H9 (cell line): ENCODE data around the gene KIF6. TPM values are rescaled to one million over a fixed set of nuclear protein-coding genes. Genes with fewer than 3 reads are reported as not detected.

Source experiments
- DNase-seq: peaks from one replicate; pipeline ENCODE4 v3.0.0-alpha.2; 2017
- H2AFZ ChIP-seq: one replicate; pipeline ENCODE4 v1.6.1; 2013; ENCODE audit warnings: mild to moderate bottlenecking, low read length, control low read depth, moderate library complexity
- H2AK5ac ChIP-seq: 2 replicates; pipeline ENCODE4 v1.6.1; 2013; ENCODE audit warnings: low read length, control low read depth, mixed read lengths; ENCODE audit not compliant: insufficient read length
- H2BK120ac ChIP-seq: one replicate; pipeline ENCODE4 v1.6.1; 2013; ENCODE audit warnings: low read depth, mild to moderate bottlenecking, low read length, control low read depth, inconsistent platforms; ENCODE audit not compliant: poor library complexity, severe bottlenecking
- H2BK12ac ChIP-seq: 2 replicates; pipeline ENCODE4 v1.6.1; 2013; ENCODE audit warnings: low read length, control low read depth, mixed read lengths, low read depth; ENCODE audit not compliant: insufficient read length
- H2BK15ac ChIP-seq: 2 replicates; pipeline ENCODE4 v1.6.1; 2013; ENCODE audit warnings: low read depth, low read length, control low read depth
- H2BK20ac ChIP-seq: one replicate; pipeline ENCODE4 v1.6.1; 2013; ENCODE audit warnings: low read depth, mild to moderate bottlenecking, low read length, control low read depth, inconsistent platforms; ENCODE audit not compliant: poor library complexity, severe bottlenecking
- H2BK5ac ChIP-seq: 2 replicates; pipeline ENCODE4 v1.6.1; 2013; ENCODE audit warnings: low read length, control low read depth, mixed read lengths; ENCODE audit not compliant: insufficient read length
- H3K14ac ChIP-seq: 2 replicates; pipeline ENCODE4 v1.6.1; 2013; ENCODE audit warnings: low read length, control low read depth; ENCODE audit not compliant: insufficient read depth
- H3K18ac ChIP-seq: 2 replicates; pipeline ENCODE4 v1.6.1; 2013; ENCODE audit warnings: low read depth, mild to moderate bottlenecking, mixed read lengths, low read length, control low read depth; ENCODE audit not compliant: insufficient read length
- H3K23ac ChIP-seq: 2 replicates; pipeline ENCODE4 v1.6.1; 2013; ENCODE audit warnings: low read length, control low read depth, mixed read lengths, low read depth; ENCODE audit not compliant: insufficient read length
- H3K23me2 ChIP-seq: 2 replicates; pipeline ENCODE4 v1.6.1; 2013; ENCODE audit warnings: low read depth, mild to moderate bottlenecking, mixed read lengths, low read length, control low read depth; ENCODE audit not compliant: insufficient read length, poor library complexity, severe bottlenecking
- H3K27ac ChIP-seq: 2 replicates; pipeline ENCODE4 v1.5.1; 2013; ENCODE audit warnings: low read length, control low read depth, mixed read lengths, low read depth; ENCODE audit not compliant: insufficient read length
- H3K27me3 ChIP-seq: 2 replicates; pipeline ENCODE4 v1.6.1; 2013; ENCODE audit warnings: low read length, control low read depth, inconsistent platforms; ENCODE audit not compliant: insufficient read depth
- H3K4ac ChIP-seq: 2 replicates; pipeline ENCODE4 v1.6.1; 2013; ENCODE audit warnings: low read depth, mild to moderate bottlenecking, control low read depth, inconsistent platforms, low read length, moderate library complexity
- H3K4me1 ChIP-seq: 2 replicates; pipeline ENCODE4 v1.6.1; 2013; ENCODE audit warnings: low read length, control low read depth, inconsistent platforms; ENCODE audit not compliant: insufficient read depth
- H3K4me2 ChIP-seq: 2 replicates; pipeline ENCODE4 v1.6.1; 2013; ENCODE audit warnings: low read length, control low read depth, mixed read lengths; ENCODE audit not compliant: insufficient read length, insufficient read depth
- H3K56ac ChIP-seq: 2 replicates; pipeline ENCODE4 v1.6.1; 2013; ENCODE audit warnings: low read depth, mild to moderate bottlenecking, mixed read lengths, low read length, control low read depth; ENCODE audit not compliant: insufficient read length
- H3K79me1 ChIP-seq: 2 replicates; pipeline ENCODE4 v1.6.1; 2013; ENCODE audit warnings: low read depth, mild to moderate bottlenecking, moderate library complexity, low read length, control low read depth, inconsistent platforms; ENCODE audit not compliant: insufficient read depth, poor library complexity, severe bottlenecking
- H3K79me2 ChIP-seq: 2 replicates; pipeline ENCODE4 v1.6.1; 2013; ENCODE audit warnings: low read length, control low read depth, inconsistent platforms; ENCODE audit not compliant: insufficient read depth
- H3K9ac ChIP-seq: 2 replicates; pipeline ENCODE4 v1.6.1; 2013; ENCODE audit warnings: low read length, control low read depth, mixed read lengths; ENCODE audit not compliant: insufficient read length; ENCODE audit errors: extremely low read depth
- H3K9me3 ChIP-seq: one replicate; pipeline ENCODE4 v1.6.1; 2013; ENCODE audit warnings: low read depth, low read length, inconsistent platforms; ENCODE audit not compliant: control insufficient read depth
- H3T11ph ChIP-seq: one replicate; pipeline ENCODE4 v1.6.1; 2013; ENCODE audit warnings: mild to moderate bottlenecking, low read length, control low read depth, inconsistent platforms
- H4K20me1 ChIP-seq: one replicate; pipeline ENCODE4 v1.6.1; 2013; ENCODE audit not compliant: control insufficient read depth, insufficient read length, insufficient read depth
- H4K5ac ChIP-seq: 2 replicates; pipeline ENCODE4 v1.6.1; 2013; ENCODE audit warnings: low read depth, mild to moderate bottlenecking, mixed read lengths, low read length, control low read depth; ENCODE audit not compliant: insufficient read length
- H4K8ac ChIP-seq: replicated peaks from 2 replicates; pipeline ENCODE4 v1.6.1; 2013; ENCODE audit warnings: low read length, control low read depth, mixed read lengths, low read depth; ENCODE audit not compliant: insufficient read length
- H4K91ac ChIP-seq: 2 replicates; pipeline ENCODE4 v1.6.1; 2013; ENCODE audit warnings: low read depth, mild to moderate bottlenecking, moderate library complexity, mixed read lengths, low read length, control low read depth; ENCODE audit not compliant: insufficient read length
- H3K27ac Mint-ChIP-seq, 3 experiments: 2 replicates in 2 of 3; 3 replicates in 1 of 3; pipeline ENCODE4 v1.8.0; 2020 to 2021; ENCODE audit warnings: mixed read lengths in 3 of 3, mild to moderate bottlenecking in 1 of 3, moderate library complexity in 1 of 3
- H3K27me3 Mint-ChIP-seq: 2 replicates; pipeline ENCODE4 v1.8.0; 2021; ENCODE audit warnings: low read depth, mild to moderate bottlenecking, moderate library complexity, mixed read lengths
- H3K36me3 Mint-ChIP-seq, 3 experiments: 2 replicates in 2 of 3; 3 replicates in 1 of 3; pipeline ENCODE4 v1.8.0; 2020 to 2021; ENCODE audit warnings: low read depth in 3 of 3, mixed read lengths in 3 of 3; ENCODE audit not compliant: insufficient read depth in 1 of 3
- H3K4me1 Mint-ChIP-seq, 2 experiments: 2 replicates each; pipeline ENCODE4 v1.8.0; 2020; ENCODE audit warnings: mixed read lengths in 2 of 2
- H3K4me3 Mint-ChIP-seq, 2 experiments: 2 replicates in 1 of 2; 3 replicates in 1 of 2; pipeline ENCODE4 v1.8.0; 2020 to 2021; ENCODE audit warnings: mild to moderate bottlenecking in 2 of 2, mixed read lengths in 2 of 2, moderate library complexity in 1 of 2
- H3K9me3 Mint-ChIP-seq, 2 experiments: 2 replicates in 1 of 2; 3 replicates in 1 of 2; pipeline ENCODE4 v1.8.0; 2020; ENCODE audit warnings: mild to moderate bottlenecking in 2 of 2, mixed read lengths in 2 of 2, moderate library complexity in 1 of 2
- CTCF ChIP-seq: fragments of 200-600 bp; sonication (generic); conservative IDR thresholded peaks from 3 replicates; pipeline ENCODE4 v1.8.0; 2021; ENCODE audit warnings: antibody characterized with exemption, mild to moderate bottlenecking
- WGBS: extraction: QIAGEN DNeasy Blood & Tissue Kit; methylation state at CpG from one replicate; pipeline ENCODE4 v1.1.7; 2013; ENCODE audit warnings: missing lambda C conversion rate, low lambda C conversion rate, mixed read lengths; ENCODE audit not compliant: insufficient read length; ENCODE audit errors: extremely low coverage; 5-methylcytosine and 5-hydroxymethylcytosine counted together
- total RNA-seq: library from RNA; stranded (reverse); gene quantifications from 2 replicates; pipeline ENCODE4 v1.2.1, GENCODE V29; 2021

KIF6 gene
- total RNA-seq, 1 experiment from 2014 or later: 0.63 TPM

GRCh38 chr6:39421383-39422225 is 303.6 kb downstream of the KIF6 start:
- Histone ChIP-seq H3K23ac (no peak overlapping the region), H3K79me1 (no peaks in the 10 kb centered on the region), H2BK20ac (no peak overlapping the region), H4K5ac (no peak overlapping the region), H3K56ac (no peak overlapping the region), H3K79me2 (no peaks in the 10 kb centered on the region), H3K4ac (no peak overlapping the region), H3K18ac (no peak overlapping the region), H4K20me1 (no peaks in the 10 kb centered on the region), H3K4me1 (no peaks in the 10 kb centered on the region), H2AK5ac (no peak overlapping the region), H2BK12ac (no peak overlapping the region), H3K27ac (no peak overlapping the region), H2BK5ac (no peak overlapping the region), H3K9me3 (no peaks in the 10 kb centered on the region), H4K8ac (no peak overlapping the region), H4K91ac (no peak overlapping the region), H3K9ac (no peak overlapping the region), H3K4me2 (no peak overlapping the region), H2BK15ac (no peak overlapping the region), H2BK120ac (no peak overlapping the region), H2AFZ (no peak overlapping the region), H3K27me3 (no peaks in the 10 kb centered on the region), H3T11ph (no peak overlapping the region), H3K14ac (no peak overlapping the region), H3K23me2 (no peaks in the 10 kb centered on the region)
- no peak for DNase-seq
- Mint-ChIP-seq H3K27me3 (no peaks in the 10 kb centered on the region), H3K4me3 (no peak overlapping the region; a peak in 1 of 5 replicates), H3K4me1 (peaks cover 9 to 17% of the 10 kb centered on the region in 2 experiments; a peak in 3 of 4 replicates), H3K27ac (no peak overlapping the region), H3K9me3 (no peaks in the 10 kb centered on the region), H3K36me3 (no peaks in the 10 kb centered on the region)
- WGBS: 100% methylated on average over 2 of the region's 11 CpGs
- TF ChIP-seq CTCF: no peak
